Measurements from ENCODE around the gene SHLD1.
"Not testable (repeated sequence)": the region's sequence is repeated elsewhere in the genome, so short reads cannot be mapped to it uniquely, and the experiment has no call there.

Gene SHLD1

GRCh38 chr20:5737966-5738365 lies 12.2 kb upstream of the SHLD1 start:
- peak; percentile 61 for DNase-seq

- not testable (repeated sequence) for DNase-seq
Measured at GRCh38 chr20:5740643-5741042, 9.6 kb upstream of the SHLD1 start.

- DNase-seq = peak; percentile 24
Measured at GRCh38 chr20:5741089-5741488, 9.1 kb upstream of the SHLD1 start.

GRCh38 chr20:5742041-5742440 lies 8.2 kb upstream of the SHLD1 start:
- DNase-seq = no peak

- DNase-seq = no peak
Measured at GRCh38 chr20:5745416-5746030, 4.7 kb upstream of the SHLD1 start.

- no peak for DNase-seq
Measured at GRCh38 chr20:5746064-5746463, 4.1 kb upstream of the SHLD1 start.

- DNase-seq = no peak
Measured at GRCh38 chr20:5748246-5748645, 2.0 kb upstream of the SHLD1 start.

GRCh38 chr20:5749512-5749951 lies 669 bp upstream of the SHLD1 start:
- not testable (repeated sequence) for DNase-seq

GRCh38 chr20:5751856-5752255 lies 1.7 kb downstream of the SHLD1 start:
- no peak for DNase-seq

GRCh38 chr20:5753814-5754213 lies 3.6 kb downstream of the SHLD1 start:
- no peak for DNase-seq

- no peak for DNase-seq
Measured at GRCh38 chr20:5757949-5758348, 7.7 kb downstream of the SHLD1 start.

- peak; percentile 25 for DNase-seq
Measured at GRCh38 chr20:5766085-5766764, 16.0 kb downstream of the SHLD1 start.

- DNase-seq = peak; percentile 31
Measured at GRCh38 chr20:5767493-5768098, 17.4 kb downstream of the SHLD1 start.

GRCh38 chr20:5770231-5770986 lies 20.2 kb downstream of the SHLD1 start:
- no peak for DNase-seq

- DNase-seq = no peak
Measured at GRCh38 chr20:5770987-5771318, 20.8 kb downstream of the SHLD1 start.

- no peak for DNase-seq
Measured at GRCh38 chr20:5772704-5773103, 22.5 kb downstream of the SHLD1 start.

GRCh38 chr20:5773589-5773988 lies 23.4 kb downstream of the SHLD1 start:
- no peak for DNase-seq

GRCh38 chr20:5776077-5776476 lies 25.9 kb downstream of the SHLD1 start:
- DNase-seq = no peak

GRCh38 chr20:5779071-5779900 lies 29.1 kb downstream of the SHLD1 start:
- peak; percentile 59 for DNase-seq

GRCh38 chr20:5780846-5781217 lies 30.6 kb downstream of the SHLD1 start:
- DNase-seq = peak; percentile 62

GRCh38 chr20:5781367-5781766 lies 31.2 kb downstream of the SHLD1 start:
- DNase-seq = not testable (repeated sequence)

GRCh38 chr20:5781798-5782750 lies 31.9 kb downstream of the SHLD1 start:
- peak; percentile 42 for DNase-seq

All from DMS53 (cell line).